ENCODE data around the gene SH2D3C.

SH2D3C gene

GRCh38 chr9:127694890-127695720, 83.4 kb downstream of the SH2D3C start:
- DNase-seq = no peak

- no peak for DNase-seq
Measured at GRCh38 chr9:127693697-127694096, 84.8 kb downstream of the SH2D3C start.

GRCh38 chr9:127693143-127693542, 85.3 kb downstream of the SH2D3C start:
- no peak for DNase-seq

- DNase-seq = no peak
Measured at GRCh38 chr9:127692071-127692470, 86.4 kb downstream of the SH2D3C start.

- no peak for DNase-seq
Measured at GRCh38 chr9:127690735-127691134, 87.7 kb downstream of the SH2D3C start.

GRCh38 chr9:127689329-127690000, 89.0 kb downstream of the SH2D3C start:
- DNase-seq = no peak
